HG03442 (cell line): ENCODE results near the gene RBM20.
"Not testable (repeated sequence)": the region's sequence is repeated elsewhere in the genome, so short reads cannot be mapped to it uniquely, and the experiment has no call there.

Experiments
- ATAC-seq: cut with Tn5 transposase; IDR thresholded peaks from one replicate; pipeline ENCODE4 v1.9.1; 2021; ENCODE audit warnings: mild to moderate bottlenecking, moderate library complexity; ENCODE audit not compliant: unreplicated experiment

The RBM20 gene

GRCh38 chr10:110643653-110644597 is at the start of gene RBM20:
TSS of gene RBM20 (plus strand) at chr10:110644336. CDS start at chr10:110644455, 119 bp downstream.
- peak; percentile 42 for ATAC-seq

DNA sequence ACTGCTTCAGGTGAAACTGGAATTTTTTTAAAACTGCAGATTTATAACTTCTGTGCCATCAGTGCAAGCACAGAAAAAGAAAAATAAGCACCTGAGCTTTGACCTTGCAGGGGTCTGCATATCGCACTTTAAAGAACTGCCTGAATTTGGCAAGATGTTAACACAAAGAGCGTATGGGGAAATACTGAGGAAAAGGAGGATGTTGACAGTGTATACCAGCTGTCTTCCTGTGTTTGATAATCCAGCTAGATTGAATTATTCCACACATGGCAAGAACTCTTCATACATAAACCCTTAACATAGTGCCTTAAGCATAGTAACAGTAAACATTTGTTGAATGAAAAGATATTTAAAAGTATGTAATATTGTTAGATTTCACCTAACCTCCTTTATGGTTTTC is 46.7 kb upstream of the RBM20 start:
- ATAC-seq: no peak

GRCh38 chr10:110600487-110601101 is 43.5 kb upstream of the RBM20 start:
- no peak for ATAC-seq

GRCh38 chr10:110601581-110601980 is 42.6 kb upstream of the RBM20 start:
- ATAC-seq: no peak

GRCh38 chr10:110608087-110608486 is 36.0 kb upstream of the RBM20 start:
- ATAC-seq: no peak

DNA sequence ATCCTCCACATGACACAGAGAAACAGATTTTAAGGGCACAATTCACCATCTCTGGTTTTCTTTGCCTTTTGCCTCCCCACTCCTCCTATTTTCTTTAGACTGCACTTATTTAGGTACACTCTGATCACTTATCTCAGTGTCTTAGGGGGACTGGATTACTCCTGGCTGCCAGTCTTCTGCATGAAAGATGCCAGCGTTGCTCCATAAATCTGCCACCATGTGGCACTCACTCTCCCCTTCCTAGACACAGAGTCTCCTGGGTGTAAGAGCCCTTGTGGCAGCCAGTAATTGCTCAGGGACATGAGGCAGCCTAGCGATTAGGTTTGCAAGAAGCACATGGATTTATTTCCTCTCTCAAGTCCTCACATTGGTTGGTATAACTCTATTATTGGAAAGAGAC is 34.5 kb upstream of the RBM20 start:
- ATAC-seq: no peak

GRCh38 chr10:110610308-110610774 is 33.8 kb upstream of the RBM20 start:
- no peak for ATAC-seq

DNA sequence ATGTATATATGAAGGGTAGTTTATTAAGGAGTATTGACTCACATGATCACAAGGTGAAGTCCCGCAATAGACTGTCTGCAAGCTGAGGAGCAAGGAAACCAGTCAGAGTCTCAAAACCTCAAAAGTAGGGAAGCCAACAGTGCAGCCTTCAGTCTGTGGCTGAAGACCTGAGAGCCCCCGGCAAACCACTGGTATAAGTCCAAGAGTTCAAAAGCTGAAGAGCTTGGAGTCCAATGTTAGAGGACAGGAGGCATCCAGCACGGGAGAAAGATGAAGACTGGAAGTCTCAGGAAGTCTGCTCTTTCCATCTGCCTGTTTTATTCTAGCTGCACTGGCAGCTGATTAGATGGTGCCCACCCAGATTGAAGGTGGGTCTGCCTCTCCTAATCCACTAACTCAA is 33.4 kb upstream of the RBM20 start:
- not testable (repeated sequence) for ATAC-seq

- ATAC-seq: peak; percentile 26
Measured at GRCh38 chr10:110612087-110612486, 32.0 kb upstream of the RBM20 start.

GRCh38 chr10:110612629-110613028 is 31.5 kb upstream of the RBM20 start:
- no peak for ATAC-seq

- ATAC-seq: peak; percentile 9
Measured at GRCh38 chr10:110613341-110613995, 30.7 kb upstream of the RBM20 start.

- ATAC-seq: peak; percentile 64
Measured at GRCh38 chr10:110613996-110614495, 30.1 kb upstream of the RBM20 start.

DNA sequence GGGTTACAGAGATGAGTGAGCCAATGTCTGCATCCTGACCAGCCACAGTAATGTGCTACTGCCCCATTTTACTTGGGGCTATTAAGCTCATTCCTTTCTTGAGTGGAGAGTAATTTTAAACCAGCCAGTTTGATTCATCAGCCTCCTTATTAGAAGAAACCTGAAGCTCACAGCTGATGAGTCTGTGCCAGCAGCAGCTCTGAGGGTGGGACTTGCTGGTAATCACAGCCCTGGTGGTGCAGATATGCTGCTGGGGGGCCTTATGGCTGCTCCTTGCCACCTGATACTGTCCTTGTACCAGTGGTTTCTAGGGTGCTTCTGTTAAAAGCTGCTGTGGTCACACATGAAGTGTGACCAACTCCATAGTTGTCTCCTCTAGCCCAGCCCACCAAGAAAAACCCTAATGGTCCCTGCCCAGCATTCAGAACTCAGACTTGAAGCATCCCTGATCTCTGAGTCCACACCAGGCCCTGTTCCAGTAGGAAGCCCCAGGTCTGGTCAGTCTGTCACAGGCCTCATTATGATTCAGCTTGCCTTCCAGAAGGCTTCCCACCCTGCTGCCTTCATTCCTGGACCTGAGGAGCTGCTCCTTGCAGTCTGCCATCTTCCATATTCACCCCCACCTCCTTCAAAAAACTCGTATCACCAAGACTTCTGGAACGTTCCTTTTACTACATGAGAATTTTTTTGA is 28.9 kb upstream of the RBM20 start:
- no peak for ATAC-seq

GRCh38 chr10:110616493-110617033 is 27.6 kb upstream of the RBM20 start:
- no peak for ATAC-seq

DNA sequence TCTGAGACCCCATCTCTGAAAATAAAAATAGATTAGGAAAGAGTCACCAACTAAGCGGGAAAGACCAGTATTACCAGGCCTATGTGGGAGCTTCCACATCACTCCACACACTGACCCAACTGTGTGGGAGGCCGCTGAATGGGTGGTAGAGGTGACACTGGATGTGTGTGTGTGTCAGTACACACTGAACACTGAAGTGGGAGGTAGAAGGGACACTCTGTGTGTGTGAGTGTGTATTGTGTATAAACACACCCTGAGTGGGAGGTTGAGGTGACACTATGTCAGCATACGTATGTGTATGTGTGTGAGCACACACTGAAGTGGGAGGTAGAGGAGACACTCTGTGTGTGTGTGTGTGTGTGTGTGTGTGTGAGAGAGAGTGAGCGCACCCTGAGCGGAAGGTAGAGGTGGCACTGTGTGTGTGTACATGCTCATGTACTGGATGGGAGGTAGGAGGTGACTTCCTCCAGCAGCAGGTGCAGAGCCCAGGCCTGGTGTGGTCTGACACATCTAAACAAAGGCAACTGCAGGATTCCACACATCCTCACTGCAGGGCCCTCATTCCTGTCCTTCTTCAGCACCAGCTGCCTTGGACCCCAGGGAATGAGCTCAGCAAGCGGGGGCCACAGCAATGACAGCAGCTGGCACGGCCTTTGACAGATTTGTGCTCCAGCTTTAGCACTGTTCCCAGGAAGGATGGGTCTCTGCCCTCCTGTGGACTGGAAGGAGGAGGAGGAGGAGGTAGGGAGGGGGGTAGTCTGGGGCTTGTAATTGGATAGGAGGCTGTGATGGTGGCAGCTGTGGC is 26.5 kb upstream of the RBM20 start:
- ATAC-seq: no peak

DNA sequence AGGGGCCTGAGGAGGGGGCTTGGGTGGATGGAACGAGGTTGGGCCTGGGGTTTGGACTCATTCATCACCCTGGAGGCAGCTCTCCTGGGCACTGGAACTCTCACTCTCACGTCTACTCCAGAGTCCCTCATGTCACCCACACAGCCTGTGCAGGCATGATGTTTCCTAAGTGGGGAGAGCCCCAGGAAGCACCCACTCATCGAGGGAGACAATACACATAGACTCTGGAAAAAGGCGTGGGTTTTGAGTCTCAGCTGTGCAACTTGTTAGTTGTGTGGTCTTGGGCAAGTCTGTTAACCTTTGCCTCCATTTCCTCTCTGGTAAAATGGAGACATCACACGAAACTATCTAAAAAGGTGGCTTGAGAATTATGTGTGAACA is 25.9 kb upstream of the RBM20 start:
- no peak for ATAC-seq

GRCh38 chr10:110619514-110620397 is 24.4 kb upstream of the RBM20 start:
- ATAC-seq: no peak

DNA sequence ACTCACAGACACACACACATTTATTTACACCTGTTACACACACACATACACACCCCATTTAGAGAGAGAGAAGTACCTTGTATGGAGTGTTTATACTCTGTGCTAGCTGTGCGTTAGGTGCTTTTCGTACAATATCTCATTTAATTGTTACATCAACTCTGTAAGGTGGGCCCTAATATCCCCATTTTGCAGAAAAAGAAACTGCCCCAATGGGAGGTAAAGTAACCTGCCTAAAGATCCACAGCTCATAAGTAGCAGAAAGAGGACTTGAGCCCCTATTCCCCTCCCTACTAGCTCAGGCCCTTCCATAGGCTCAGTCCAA is 23.8 kb upstream of the RBM20 start:
- ATAC-seq: no peak

DNA sequence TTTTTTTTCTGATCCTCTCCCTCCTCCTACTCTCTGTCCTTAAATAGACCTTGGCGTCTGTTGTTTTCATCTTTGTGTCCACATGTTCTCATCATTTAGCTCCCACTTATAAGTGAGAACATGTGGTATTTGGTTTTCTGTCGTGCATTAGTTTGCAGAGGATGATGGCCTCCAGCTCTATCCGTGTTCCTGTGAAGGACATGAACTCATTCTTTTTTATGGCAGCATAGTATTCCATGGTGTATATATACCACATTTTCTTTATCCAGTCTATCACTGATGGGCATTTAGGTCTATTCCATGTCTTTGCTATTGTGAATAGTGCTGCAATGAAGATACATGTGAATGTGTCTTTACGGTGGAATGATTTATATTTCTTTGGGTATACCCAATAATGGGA is 20.8 kb upstream of the RBM20 start:
- ATAC-seq: not testable (repeated sequence)
